GM21360 (cell line): ENCODE measurements around the gene CES5A.
"Not testable (repeated sequence)": the region's sequence is repeated elsewhere in the genome, so short reads cannot be mapped to it uniquely, and the experiment has no call there.

Experiments
- ATAC-seq: cut with Tn5 transposase; IDR thresholded peaks from one replicate; pipeline ENCODE4 v1.9.1; 2021; ENCODE audit warnings: mild to moderate bottlenecking, moderate library complexity; ENCODE audit not compliant: unreplicated experiment

CES5A gene

DNA sequence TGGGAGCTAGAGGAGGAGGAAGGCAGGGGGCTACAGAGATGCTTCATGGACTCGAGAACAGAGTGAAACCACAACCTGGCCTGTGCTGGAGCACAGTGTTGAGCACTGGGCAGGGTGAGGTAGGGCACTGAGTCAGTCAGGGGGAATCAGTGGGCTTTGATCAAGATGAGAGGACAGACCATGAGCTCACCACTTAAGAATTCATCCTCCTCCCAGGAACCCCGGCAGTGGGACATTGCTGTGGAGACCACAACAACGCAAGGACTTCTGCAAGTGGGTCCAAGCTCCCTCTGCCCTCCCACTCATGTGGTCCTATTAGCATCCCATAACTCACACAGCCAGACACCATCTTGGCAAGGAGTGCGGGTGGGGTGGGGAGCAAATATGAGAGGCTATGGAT, 1.7 kb upstream of the CES5A start:
- no peak for ATAC-seq

DNA sequence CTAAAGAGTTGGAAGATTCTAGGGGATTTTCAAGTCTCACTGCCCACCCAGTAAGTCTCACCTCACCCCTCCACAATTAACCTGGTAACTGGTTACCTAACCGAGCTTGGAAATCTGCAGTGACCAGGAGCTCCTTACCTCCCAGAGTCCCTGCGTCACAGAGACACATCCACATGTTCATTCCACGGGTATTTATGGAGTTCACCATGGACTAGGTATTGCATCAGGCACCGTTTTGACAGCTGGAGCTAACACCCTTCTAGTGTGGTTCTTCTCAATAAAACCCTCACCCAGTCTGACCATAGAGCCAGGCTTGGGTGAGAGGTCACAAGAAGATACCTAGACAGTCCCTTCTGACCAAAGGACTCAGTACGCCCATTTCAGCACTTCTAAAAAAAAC, 2.1 kb downstream of the CES5A start:
- no peak for ATAC-seq

DNA sequence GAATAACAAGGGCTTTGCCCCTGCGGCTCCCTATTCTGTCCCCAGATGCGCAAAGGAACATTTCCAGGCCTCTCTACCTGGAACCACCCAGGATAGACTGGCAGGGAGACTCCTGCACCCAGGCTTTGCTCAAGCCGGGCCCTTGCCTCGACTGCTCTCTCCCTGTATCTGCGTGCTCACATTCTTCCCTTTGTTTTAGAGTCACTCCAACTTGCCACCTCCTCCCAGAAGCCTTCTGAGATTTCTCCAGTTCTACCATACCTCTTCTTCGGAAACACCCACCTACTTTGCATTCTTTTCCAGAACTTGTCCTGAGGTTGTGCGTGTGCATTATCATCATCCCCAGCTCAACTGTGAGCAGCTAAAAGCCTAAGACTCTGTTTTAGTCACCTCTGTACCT, 3.0 kb downstream of the CES5A start:
- ATAC-seq: no peak

GRCh38 chr16:55871411-55872038, 3.6 kb downstream of the CES5A start:
- ATAC-seq: no peak

GRCh38 chr16:55868980-55869379, 6.2 kb downstream of the CES5A start:
- no peak for ATAC-seq

DNA sequence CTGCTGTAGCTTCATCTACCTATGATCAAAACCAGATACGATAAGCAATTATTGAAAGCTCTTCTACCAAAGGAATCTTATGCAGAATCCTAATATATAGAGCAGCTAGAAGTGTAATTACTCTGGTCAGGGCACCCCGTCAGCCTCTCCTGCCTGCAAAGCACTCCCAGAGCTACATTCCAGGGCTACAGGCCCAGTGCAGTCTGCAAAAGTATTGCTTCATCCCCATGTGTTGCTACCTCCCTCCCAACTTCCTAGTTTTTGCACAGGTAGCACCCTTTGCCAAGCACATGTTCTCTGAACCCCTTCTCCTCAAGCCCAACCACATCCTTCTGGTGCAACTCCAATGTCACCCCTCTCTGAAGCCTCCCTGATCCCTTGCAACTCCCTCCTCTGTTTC, 7.0 kb downstream of the CES5A start:
- ATAC-seq: no peak

DNA sequence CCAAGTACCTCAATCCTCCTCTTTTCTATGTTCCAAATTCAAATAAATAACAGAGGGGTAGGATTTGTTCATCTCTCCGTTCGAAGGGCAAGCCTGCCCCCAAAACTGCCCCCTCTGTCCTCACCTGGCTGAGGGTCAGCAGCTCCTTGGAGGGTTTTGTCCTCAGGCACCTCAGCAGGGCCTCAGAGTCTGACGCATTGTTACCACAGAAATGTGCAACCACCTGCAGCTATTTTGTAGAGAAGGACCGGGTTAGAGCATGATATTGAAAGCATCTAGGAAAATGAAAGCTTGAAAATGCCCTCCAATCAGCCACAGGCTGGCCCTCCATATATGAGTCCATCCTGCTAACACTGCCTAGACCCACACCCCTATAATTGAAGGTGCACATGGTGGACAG, 13.9 kb downstream of the CES5A start:
- no peak for ATAC-seq

DNA sequence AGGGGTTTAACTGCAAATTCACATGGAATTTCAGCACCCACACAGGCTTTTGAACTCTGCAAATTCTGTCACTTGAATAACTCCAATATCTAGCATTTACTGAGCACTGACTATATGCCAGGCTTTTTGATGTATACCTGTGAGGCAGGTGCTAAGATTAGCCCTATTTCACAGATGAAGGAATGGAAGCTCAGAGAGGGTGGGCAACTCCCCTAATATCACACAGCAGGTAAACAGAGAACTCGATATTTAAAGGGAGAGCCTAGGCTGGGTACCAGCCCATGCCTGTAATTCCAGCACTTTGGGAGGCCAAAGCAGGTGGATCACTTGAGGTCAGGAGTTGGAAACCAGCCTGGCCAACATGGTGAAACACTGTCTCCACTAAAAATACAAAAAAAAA, 17.5 kb downstream of the CES5A start:
- not testable (repeated sequence) for ATAC-seq

- no peak for ATAC-seq
These were observed 18.2 kb downstream of the CES5A start for GRCh38 chr16:55856950-55857349.

- ATAC-seq: no peak
These were observed 22.1 kb downstream of the CES5A start for GRCh38 chr16:55853114-55853513.

GRCh38 chr16:55849536-55849935, 25.6 kb downstream of the CES5A start:
- no peak for ATAC-seq

DNA sequence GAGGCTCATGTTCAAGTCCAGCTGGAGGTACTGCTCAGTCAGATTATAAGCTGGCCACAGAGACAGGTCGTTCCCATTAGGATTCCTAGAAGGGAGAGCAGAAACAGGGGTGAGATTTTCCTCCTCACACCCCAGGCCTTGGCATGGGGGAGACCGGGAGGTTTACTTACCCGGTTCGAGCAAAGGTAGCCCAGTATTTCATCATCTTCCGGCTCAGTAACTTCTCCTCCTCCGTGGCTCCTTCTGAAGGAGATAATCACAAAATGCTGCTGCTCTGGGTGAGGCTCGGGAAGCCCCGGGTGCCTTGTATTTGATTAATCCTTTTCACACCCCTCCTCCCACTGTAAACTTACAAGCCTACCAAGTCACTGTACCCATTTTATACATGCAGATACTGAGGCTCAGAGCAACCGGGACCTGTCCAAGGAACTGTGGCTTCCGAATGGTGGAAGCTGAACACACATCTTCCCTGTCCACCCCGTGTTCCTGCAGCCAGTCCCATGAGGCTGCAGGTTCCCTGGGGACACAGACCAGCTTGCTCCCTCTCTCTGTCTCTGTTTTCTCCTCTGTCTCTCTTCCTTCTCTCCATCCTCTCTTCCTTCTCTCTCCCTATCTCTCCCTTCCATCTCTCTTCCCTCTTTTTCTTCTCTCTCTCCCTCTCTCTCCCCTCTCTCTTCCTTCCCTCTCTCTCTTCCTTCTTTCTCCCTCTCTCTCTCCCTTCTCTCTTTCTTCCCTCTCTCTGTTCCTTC, 28.4 kb downstream of the CES5A start:
- ATAC-seq: no peak

- ATAC-seq: no peak
These were observed 32.1 kb downstream of the CES5A start for GRCh38 chr16:55843105-55843395.

- no peak for ATAC-seq
These were observed 32.6 kb downstream of the CES5A start for GRCh38 chr16:55842369-55843104.

DNA sequence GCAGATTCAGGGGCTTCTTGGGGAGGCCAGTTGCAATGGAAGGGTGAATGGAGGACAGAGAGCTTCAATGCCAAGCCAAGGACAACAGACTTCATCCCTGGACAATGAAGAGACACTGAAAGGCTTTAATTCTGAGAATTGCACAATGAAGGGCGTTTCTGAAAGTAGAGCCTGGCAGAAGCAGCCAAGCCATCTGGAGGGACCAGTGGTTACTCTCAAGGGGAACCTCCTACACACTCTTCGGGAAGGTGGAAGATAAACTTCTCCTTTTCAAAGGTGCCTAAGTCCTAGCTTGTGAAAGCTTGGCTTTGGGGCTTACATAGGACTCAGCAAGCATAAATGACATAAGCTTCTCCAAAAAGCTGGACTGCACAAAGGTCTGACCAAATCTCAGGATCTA, 36.1 kb downstream of the CES5A start:
- ATAC-seq: no peak

GRCh38 chr16:55836158-55836611, 39.0 kb downstream of the CES5A start:
- ATAC-seq: no peak

DNA sequence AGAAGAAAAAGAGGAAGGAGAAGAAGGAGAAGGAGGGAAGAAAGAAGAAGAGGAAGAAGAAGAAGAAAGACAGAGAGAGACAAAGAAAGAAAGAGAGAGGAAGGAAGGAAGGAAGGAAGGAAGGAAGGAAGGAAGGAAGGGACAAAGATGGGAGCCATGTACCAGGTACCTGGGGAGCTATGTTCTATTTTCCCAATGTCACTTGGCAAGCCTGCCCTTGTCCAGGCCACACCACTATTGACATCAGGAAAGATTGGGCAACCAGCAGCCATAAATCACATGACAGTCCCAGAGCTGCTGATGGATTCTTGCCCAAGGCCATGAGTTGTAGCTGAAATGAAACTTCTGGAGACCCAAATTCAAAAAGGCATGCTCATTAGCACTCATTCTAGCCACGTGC, 39.6 kb downstream of the CES5A start:
- no peak for ATAC-seq

DNA sequence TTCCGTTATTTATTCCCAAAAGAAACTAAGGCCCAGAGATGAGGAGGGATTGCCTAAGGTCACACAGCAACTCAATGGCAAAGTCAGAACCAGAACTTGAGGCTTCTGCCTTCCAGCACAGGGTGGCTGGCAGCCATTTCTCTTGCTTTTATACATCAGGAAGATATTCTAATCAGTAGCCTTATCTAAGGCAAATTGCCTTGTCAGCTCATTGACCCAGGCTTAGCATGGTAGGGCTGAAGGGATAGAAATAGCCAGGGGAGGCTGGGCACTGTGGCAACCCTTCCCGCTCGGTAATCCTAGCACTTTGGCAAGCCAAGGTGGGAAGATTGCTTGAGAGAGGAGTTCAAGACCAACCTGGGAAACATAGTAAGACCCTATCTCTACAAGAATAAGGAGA, 40.0 kb downstream of the CES5A start:
- ATAC-seq: not testable (repeated sequence)

- peak; percentile 69 for ATAC-seq
These were observed 41.1 kb downstream of the CES5A start for GRCh38 chr16:55834049-55834448.

GRCh38 chr16:55832773-55833691, 42.1 kb downstream of the CES5A start, which contains the start of gene CES1:
Gene CES1, minus strand, starts transcription at chr16:55833096. Its CDS starts 41 bp downstream, at chr16:55833055.
- ATAC-seq: no peak

GRCh38 chr16:55832425-55832772, 42.8 kb downstream of the CES5A start:
- no peak for ATAC-seq
